8988T (cell line): ENCODE results near the gene NFATC1.

Experiments used
- DNase-seq: peaks from one replicate; pipeline ENCODE4 v3.0.0; 2011

The NFATC1 gene

GRCh38 chr18:79545255-79545654 is 149.5 kb downstream of the NFATC1 start:
- no peak for DNase-seq

DNA sequence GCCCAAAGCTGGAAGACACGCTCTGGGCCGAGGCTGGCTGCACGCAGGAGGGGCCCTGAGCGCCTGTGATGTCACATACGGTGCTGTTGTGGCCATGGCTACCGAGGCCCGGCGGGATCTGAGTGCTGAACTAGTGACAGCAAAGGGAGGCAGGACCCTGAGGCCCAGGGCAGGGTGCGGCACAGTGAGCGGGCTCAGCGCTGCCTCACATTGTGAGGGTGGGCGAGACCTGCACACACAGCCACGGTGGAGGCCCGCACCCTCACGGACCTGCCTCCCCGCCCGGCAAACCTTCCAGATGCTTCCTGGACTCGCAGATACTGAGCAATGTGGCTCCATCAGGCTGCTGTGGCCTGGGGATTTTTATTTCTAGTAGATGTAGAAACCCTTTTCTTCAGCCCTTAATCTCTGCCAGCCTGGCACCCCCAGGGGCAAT is 150.0 kb downstream of the NFATC1 start:
- DNase-seq = no peak

- DNase-seq = no peak
These were observed 151.1 kb downstream of the NFATC1 start for GRCh38 chr18:79546781-79547272.

DNA sequence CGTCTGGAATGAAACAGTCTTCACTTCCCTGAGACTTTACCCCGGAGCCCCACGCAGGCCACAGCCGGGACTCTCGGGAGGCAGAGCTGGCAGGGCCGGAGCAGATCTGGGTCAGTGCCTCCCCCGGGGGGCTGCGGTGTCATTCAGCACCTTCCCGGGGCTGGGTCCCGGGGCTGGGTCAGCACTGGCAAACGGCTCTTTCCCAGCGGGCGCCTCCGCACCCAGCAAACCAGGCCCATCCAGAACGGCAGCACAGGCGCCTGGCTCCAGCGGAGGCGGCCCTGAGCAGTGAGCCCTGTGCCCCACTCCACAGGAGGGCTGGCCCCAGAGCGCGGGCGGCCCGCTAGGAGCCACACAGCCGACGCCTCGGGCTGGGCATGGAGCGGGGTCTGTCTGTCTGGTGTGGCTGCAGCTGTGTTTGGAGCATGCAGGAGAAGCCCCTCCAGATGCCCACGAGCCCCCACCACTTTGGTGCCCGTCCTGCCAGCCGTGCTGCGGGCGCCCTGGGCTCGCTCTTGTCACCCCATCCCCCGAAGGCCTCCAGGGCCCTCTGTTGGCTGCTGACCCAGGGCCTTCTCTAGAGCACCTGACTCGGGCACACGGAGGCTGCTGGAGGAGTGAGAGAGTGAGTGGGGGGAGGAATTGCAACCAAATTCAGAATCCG is 151.8 kb downstream of the NFATC1 start:
- no peak for DNase-seq

GRCh38 chr18:79548077-79548450 is 152.3 kb downstream of the NFATC1 start:
- no peak for DNase-seq

- no peak for DNase-seq
These were observed 152.9 kb downstream of the NFATC1 start for GRCh38 chr18:79548621-79548985.

DNA sequence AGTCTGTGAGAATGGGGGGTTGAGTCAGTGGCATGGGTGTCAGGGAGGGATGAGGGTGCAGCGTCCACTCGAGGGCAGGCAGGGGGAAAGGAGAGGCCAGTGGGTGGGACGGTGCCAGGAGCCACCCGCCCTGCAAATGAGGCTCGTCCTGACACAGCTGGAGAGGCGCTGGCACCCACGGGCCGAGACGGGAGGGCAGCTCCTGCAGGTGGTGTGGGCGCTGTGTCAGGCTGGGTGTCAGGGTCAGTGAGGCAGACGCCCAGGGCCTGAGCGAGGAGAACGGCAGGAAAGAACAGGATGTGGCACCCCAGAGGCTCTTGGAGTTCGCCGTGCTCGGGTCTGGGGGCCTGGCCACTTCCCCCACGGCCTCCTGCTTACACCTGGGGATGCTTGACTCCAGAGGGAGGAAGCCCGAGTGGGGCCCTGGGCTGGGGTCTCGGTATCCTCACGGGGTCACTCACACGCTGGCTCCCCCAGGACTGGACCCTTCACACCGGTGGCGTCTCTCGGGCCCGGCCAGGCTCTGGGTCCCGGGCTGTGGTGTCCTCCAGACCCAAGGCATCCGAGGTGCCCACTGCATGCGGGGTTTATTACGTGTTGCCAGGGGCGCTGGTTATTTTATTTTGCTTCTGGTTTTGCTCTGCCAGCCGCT is 153.4 kb downstream of the NFATC1 start:
- no peak for DNase-seq

DNA sequence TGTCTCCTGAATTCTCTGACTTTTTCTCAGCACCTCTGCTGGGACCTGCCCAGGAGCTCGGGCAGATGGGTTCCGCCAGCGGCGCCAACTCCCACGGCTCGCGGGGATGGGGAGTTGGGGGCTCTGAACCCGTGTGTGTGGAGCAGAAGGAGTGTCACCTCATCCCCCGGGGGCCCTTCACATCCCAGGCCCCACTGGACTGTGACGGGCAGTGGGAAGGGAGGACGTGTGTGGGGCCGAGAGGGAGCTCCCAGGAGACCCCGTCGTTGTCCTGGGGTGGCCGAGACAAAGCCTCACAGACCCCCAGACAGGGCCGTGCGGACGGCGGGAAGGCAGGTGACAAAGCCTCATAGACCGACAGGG is 153.9 kb downstream of the NFATC1 start:
- DNase-seq = no peak

- DNase-seq = no peak
These were observed 156.5 kb downstream of the NFATC1 start for GRCh38 chr18:79552140-79552631.

DNA sequence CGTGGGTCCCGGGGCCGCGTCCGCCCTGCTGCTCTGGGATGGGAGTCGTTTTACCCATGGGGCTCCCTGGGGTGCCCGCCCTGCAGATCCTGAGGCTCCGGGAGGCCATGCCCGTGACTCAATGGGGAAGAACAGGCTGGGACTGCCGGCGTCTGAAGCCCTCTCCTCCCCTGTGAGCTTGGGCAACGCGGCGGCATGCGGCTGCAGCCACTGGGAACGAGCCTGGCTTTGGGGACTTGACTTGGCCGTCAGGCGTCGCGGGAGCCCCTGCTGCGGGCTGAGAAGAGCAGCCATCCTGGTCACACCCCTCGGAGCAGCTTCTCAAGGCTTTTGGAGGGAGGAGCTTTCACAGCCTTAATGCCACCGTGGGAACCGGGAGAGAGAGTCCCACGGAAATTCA is 157.0 kb downstream of the NFATC1 start:
- no peak for DNase-seq

DNA sequence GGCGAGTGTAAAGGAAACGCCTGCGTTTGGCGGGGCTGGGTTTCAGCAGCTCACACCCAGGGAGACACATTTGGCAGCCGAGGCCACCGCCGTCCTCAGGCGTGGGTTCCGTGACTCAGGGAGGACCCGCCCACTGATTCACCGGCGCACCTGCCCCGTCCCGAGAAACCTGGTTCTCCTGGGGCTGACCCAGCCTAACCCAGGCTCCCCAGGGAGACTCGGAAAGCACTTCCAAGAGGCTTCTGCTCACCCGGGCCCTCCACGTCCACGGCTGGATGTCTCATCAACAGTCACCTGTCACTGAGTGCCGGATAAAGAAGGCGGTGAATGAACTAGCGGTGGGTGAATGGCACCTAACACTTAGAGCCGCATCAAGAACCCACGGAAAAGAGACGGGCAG is 157.4 kb downstream of the NFATC1 start:
- no peak for DNase-seq

DNA sequence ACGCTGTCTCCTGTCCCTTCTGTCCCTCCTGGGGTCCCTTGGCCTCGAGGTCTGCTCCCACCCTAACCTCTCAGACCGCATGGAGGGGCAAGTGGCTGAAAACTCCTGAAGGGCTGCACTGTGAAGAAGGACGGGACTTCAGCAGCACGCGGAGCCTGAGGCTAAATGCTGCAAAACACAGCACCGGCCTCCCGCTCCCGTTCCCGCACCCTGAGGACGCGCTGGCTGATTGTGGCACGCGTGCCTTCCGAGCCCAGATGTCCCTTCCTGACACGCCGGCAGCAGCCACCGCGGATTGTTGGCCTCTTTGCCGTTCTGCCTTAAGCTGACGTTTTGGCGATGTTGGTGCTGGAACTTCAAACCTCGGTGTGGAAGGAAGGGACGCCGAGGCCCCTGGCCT is 158.0 kb downstream of the NFATC1 start:
- no peak for DNase-seq

DNA sequence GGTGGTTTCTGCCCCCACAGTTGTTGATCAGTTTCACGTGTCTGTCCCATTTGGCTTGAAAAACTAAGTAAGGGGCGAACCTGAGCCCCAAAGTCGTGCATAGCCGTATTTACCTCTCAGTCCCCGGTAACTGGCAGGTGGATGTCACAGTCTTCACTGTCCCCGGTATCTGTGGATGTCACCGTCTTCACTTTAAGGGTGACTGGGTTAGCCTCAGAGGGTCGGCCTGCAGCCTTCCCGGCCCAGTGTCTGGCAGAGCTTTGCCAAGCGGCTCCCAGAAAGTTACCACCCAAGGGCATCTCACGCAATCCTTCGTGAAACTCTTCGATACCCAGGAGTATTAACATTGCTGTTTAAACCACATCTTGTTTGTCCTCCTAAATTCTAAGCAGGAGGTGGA is 158.6 kb downstream of the NFATC1 start:
- no peak for DNase-seq

GRCh38 chr18:79554945-79555645 is 159.4 kb downstream of the NFATC1 start:
- DNase-seq = no peak

- no peak for DNase-seq
These were observed 160.2 kb downstream of the NFATC1 start for GRCh38 chr18:79555885-79556284.

DNA sequence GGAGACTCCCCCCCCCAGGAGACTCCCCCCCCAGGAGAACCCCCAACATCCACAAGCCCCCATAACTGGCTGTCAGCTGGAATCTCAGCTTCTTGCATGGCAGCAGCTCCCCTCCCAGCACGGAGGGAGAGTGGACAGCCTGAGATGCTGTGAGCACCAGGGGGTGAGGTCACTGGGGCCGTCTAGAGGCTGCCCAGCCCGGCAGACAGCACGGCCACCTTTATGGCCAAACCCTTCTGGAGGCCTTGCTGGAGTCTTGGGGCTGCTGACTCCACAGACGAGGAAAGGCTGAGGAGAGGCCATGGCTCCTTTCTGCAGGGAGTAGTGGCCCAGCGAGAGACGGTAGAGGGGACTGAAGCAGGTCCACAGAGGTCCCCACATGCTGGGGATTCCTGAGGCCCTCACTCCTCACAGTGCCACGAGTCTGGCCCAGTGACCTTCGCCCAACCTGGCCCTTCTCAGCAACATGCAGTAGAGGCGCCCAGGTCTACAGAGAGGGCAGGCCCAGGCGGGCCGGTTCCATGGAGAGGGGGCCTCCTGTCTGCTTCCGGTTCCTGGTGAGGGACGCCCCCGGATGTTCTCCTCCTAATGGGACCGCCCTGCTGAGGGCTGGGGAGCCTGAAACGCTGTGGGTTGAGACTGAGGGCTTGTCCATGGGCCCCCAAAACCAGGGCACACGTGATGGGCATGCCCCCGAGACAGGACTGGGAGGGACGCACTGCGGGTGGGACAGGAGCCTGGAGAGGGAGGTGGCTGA is 161.3 kb downstream of the NFATC1 start:
- no peak for DNase-seq

DNA sequence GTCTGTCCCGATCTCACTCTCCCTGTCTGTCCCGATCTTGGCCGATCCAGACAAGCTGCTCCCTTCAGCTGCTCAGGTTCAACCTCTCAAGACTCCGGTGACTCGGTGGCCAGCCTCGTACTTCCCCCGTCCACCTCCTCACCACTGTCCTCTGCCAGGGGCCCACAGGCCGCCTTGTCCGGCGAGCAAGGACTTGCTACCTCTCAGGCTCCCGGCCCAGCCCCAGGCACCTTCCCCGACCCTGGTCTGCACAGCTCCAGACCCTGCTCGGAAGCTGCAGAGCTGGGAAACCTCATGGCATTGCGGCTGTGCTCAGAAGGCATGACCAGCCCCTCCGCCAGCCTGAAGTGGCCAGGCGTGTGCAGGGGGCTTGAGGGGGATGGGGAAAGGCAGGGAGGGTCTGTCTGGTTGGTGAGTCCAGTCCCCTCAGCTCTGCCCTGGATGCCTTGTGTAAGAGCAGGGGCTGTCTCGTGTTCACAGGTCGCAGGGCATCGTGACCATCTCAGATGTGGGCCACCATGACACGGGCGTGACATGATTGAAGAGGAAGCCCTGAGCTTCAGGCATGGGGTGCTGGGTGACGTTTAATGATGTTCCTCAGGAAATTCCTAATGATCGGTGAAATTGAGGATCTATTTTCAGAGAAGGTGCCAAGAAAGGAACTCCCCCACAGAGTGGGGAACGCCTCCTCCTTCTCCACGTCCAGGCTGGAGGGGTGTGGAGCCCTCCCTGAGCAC is 162.6 kb downstream of the NFATC1 start:
- DNase-seq = no peak

GRCh38 chr18:79558933-79559416 is 163.2 kb downstream of the NFATC1 start:
- no peak for DNase-seq

DNA sequence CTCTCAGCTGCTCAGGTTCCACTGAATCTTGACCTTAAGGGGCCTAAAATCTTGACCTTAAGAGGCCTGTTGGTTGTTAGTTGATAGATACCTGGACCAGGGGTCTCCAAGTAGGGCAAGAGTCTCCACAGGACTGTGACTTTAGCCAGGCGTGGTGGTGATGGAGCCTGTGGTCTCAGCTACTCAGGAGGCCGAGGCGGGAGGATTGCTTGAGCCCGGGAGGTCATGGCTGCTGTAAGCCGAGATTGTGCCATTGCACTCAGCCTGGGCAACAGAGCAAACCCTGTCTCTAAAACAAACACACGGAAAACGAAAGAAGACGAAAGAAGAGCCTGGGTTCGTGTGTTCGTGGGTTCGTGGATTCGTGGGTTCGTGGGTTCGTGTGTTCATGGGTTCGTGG is 163.7 kb downstream of the NFATC1 start:
- no peak for DNase-seq

DNA sequence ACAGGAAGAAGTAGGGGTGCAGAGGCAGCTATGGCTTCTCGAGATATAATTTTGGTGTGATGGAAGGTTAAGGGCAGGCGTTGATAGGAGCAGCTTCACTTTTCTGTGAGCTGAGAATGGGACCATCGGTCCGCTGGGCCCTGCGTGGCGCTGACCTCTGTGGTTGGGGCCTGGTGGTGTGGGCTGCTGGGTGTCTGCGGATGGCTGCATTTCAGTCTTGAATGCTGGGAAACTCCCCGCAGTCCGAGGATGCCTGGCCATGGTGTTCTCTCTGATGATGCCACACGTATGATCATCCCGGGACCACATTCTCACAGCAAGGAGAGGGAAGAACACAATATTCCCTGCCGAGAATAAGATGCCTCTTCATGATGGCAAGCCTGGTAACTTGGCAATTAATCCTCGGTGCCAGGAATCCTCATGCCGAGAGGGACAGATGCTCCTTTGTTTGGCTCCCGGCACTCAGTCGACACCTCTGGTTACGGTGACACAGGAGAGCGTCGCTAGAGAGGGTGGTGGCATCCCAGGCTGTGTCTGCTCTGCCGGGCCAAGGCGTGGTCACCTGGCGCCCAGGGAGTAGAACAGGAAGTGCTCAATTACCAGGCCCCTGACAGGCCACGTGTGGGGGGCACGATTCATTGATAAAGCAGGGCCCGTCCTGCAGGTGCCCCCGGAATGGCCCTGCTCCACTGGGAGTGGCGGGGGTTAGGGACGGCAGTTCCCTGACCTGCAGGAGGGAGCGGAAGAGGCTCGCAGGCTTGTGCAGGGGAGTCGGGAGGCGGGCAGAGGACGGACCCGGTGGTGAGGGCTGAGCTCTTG is 164.5 kb downstream of the NFATC1 start:
- DNase-seq = no peak

DNA sequence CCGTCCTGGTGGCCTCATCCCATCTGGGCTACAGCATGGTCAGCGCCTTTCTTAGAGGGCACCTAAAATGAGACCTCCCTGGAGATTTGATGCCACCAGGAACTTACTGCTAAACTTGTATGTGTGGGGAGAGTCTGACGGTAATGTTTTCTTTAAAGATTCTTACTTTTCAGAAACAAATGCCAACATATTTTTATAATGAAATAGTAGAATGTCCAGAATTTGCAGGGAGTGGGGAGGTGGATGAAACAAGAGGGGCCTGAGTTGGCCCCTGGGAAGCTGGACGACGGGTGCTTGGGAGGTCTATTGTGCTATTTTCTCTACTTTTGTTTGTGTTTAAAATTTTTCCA is 165.1 kb downstream of the NFATC1 start:
- no peak for DNase-seq

GRCh38 chr18:79563949-79564348 is 168.2 kb downstream of the NFATC1 start:
- no peak for DNase-seq
